ENCODE results near the gene DTNA. TPM values are rescaled to one million over a fixed set of nuclear protein-coding genes. Genes with fewer than 3 reads are reported as not detected.

The DTNA gene
- total and polyA plus RNA-seq, 4 donors: 90.4 to 190 (median 131) TPM

DNA sequence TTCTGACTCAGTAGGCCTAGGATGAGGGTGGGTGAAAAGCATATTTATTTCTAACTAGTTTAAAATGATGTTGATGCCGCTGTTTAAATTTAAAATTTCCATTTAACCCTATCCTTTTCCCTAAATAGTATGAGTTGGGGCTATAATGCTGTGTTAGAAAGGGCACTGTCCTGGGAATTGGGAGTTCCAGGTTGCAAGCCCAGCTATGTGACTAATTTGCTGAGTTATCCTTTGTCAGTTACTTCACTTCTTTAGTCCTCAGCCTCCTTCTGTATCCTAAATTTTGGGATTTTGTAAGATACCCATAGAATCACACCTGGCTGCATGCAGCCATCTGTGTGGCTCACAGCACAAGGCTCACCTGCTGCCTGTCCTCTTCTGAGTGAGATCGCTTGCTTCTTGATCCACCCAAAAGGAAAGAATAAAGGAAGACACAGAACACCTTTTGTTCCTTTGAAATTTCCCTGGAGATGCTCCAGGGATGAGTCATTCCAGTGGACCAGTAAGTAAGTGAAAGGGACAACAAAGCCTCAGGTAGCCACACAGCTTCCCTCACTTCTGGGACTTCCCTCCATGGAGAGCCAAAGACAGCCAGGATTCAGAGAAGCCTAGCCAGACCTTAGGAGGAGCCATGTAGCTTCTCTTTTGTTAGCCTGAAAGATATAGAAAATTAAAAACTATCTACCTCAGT, 97.2 kb downstream of the DTNA start:
- no peak for DNase-seq (ENCODE audit: low read depth in 4 of 6, low spot score in 6 of 6)
- peaks cover 5% of the 10 kb centered on the region for H3K4me1 ChIP-seq (ENCODE audit: control insufficient read depth, insufficient read depth, low read length)
- WGBS (ENCODE audit: insufficient coverage): 25% methylated on average over 1 of the region's 2 CpGs
- peaks cover 2% of the 10 kb centered on the region for H3K36me3 ChIP-seq (ENCODE audit: control insufficient read depth, insufficient read depth, low read length)
- no peaks in the 10 kb centered on the region for H3K27me3 ChIP-seq (ENCODE audit: control insufficient read depth, insufficient read depth, low read length)
- peak overlapping the region; percentile 2 for H3K27ac ChIP-seq (ENCODE audit: low read depth, low read length)
- H3K4me3 ChIP-seq (ENCODE audit: low read depth, low read length): no peak overlapping the region
- H3K9me3 ChIP-seq (ENCODE audit: control insufficient read depth, insufficient read depth, low read length): no peaks in the 10 kb centered on the region

DNA sequence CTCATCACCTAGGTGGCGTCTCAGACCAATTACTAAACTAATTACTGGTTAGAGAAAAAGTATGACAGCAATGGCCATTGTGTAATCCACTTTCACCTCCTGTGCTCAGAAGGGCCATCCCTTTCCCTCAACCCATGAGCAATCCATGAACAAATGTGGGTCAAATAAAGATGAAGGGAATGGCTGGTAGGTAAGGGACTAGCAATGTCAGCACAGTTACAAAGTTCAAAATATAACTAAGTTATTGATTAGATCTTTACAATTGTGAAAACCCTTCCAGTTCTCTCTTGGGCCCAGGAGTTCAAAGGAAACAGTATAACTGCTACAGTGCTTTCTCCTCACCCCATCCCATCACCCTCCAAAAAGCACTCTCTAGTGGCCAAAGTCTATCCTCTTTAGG, 98.3 kb downstream of the DTNA start:
- DNase-seq (ENCODE audit: low read depth in 4 of 6, low spot score in 6 of 6): no peak
- Histone ChIP-seq H3K27ac (ENCODE audit: low read depth, low read length) (no peak overlapping the region), H3K36me3 (ENCODE audit: control insufficient read depth, insufficient read depth, low read length) (peaks cover 6% of the 10 kb centered on the region), H3K27me3 (ENCODE audit: control insufficient read depth, insufficient read depth, low read length) (no peaks in the 10 kb centered on the region), H3K9me3 (ENCODE audit: control insufficient read depth, insufficient read depth, low read length) (no peaks in the 10 kb centered on the region), H3K4me3 (ENCODE audit: low read depth, low read length) (no peak overlapping the region), H3K4me1 (ENCODE audit: control insufficient read depth, insufficient read depth, low read length) (peaks cover 5% of the 10 kb centered on the region)
- WGBS (ENCODE audit: insufficient coverage): no CpG with 5 or more reads among the region's 1 CpG

DNA sequence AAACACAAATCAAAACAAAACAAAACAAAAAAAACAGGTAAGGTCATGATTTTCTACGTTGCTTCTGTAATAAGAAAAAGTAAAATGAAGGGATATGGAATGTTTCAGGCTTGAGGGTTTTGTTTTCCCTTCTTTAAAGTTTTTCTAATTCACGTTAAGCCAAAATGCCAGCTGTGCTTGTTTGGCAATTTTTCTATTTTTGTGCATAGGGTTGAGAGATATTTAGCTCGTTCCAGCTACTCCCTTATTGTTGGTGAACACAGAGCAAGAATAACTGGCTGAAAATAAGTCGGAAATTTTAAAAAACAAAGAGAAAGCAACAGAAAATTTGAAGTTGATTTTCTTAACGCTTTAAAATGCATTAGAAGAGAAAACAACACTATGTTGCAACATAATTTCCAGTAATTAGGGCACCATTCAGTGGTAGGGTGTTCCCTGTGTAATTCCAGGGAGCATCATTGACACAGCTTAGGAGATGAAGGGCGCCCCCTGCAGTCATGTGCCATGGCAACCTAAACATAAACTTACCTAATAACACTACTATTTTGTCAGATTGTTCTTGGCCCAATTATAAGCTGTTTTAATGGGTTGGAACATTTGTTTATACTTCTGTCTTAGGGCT, 99.5 kb downstream of the DTNA start:
- H3K4me1 ChIP-seq (ENCODE audit: control insufficient read depth, insufficient read depth, low read length): peaks cover 5% of the 10 kb centered on the region
- WGBS (ENCODE audit: insufficient coverage): no CpG with 5 or more reads among the region's 6 CpGs
- no peaks in the 10 kb centered on the region for H3K9me3 ChIP-seq (ENCODE audit: control insufficient read depth, insufficient read depth, low read length)
- H3K4me3 ChIP-seq (ENCODE audit: low read depth, low read length): no peak overlapping the region
- peaks cover 9% of the 10 kb centered on the region for H3K36me3 ChIP-seq (ENCODE audit: control insufficient read depth, insufficient read depth, low read length)
- H3K27me3 ChIP-seq (ENCODE audit: control insufficient read depth, insufficient read depth, low read length): no peaks in the 10 kb centered on the region
- peak in 1 of 6 donors; percentile 49 for DNase-seq (ENCODE audit: low read depth in 4 of 6, low spot score in 6 of 6)
- no peak overlapping the region for H3K27ac ChIP-seq (ENCODE audit: low read depth, low read length)

DNA sequence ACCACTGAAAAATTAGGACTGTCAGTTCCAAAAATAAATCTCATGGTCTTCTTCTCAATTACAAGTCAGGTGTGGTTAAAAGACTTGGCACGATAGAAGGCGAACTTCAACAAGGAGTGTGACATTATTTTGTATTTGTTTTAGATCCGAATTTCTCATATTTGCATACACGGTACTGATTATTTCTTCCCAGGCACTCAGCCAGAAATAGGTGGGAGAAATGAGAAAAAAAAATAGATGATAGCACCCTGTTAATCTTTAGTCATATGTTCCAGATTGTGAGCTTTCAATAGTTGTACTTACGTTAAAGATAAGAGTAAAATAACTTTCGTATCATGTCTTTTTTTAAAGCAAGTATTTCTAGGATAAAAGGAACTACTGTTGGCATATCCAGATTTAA, 106.1 kb downstream of the DTNA start:
- WGBS (ENCODE audit: insufficient coverage): 100% methylated on average over 2 of the region's 6 CpGs
- H3K4me3 ChIP-seq (ENCODE audit: low read depth, low read length): no peak overlapping the region
- H3K27ac ChIP-seq (ENCODE audit: low read depth, low read length): peak overlapping the region; percentile 44
- no peak for DNase-seq (ENCODE audit: low read depth in 4 of 6, low spot score in 6 of 6)
- no peaks in the 10 kb centered on the region for H3K9me3 ChIP-seq (ENCODE audit: control insufficient read depth, insufficient read depth, low read length)
- no peaks in the 10 kb centered on the region for H3K4me1 ChIP-seq (ENCODE audit: control insufficient read depth, insufficient read depth, low read length)
- peaks cover 9% of the 10 kb centered on the region for H3K36me3 ChIP-seq (ENCODE audit: control insufficient read depth, insufficient read depth, low read length)
- no peaks in the 10 kb centered on the region for H3K27me3 ChIP-seq (ENCODE audit: control insufficient read depth, insufficient read depth, low read length)

DNA sequence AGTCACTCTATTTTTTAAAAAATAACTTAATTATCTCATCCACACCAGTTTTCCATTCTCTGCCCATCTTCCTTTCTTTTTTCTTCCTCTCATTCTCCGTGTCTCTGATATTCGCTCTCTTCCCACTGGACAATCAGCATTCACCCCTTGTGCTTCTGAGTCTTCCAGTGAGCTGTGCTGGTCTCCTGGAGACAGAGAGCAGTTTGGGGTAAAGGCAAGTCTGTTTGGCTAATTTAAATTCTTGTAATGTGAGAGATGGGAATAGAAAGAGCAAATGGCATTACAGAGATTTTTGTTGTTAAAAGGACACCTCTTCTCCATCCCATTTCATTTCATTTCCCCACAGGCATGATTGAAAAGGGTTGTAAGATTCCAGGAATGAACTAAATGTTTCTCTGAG, 107.5 kb downstream of the DTNA start:
- peak in 5 of 6 donors; percentile 53 to 83 (median 67) for DNase-seq (ENCODE audit: low read depth in 4 of 6, low spot score in 6 of 6)
- no CpG with 5 or more reads among the region's 2 CpGs for WGBS (ENCODE audit: insufficient coverage)
- no peaks in the 10 kb centered on the region for H3K9me3 ChIP-seq (ENCODE audit: control insufficient read depth, insufficient read depth, low read length)
- H3K27ac ChIP-seq (ENCODE audit: low read depth, low read length): peak overlapping the region; percentile 93
- H3K4me3 ChIP-seq (ENCODE audit: low read depth, low read length): peak overlapping the region; percentile 11
- peaks cover 6% of the 10 kb centered on the region for H3K36me3 ChIP-seq (ENCODE audit: control insufficient read depth, insufficient read depth, low read length)
- no peaks in the 10 kb centered on the region for H3K27me3 ChIP-seq (ENCODE audit: control insufficient read depth, insufficient read depth, low read length)
- H3K4me1 ChIP-seq (ENCODE audit: control insufficient read depth, insufficient read depth, low read length): no peaks in the 10 kb centered on the region

DNA sequence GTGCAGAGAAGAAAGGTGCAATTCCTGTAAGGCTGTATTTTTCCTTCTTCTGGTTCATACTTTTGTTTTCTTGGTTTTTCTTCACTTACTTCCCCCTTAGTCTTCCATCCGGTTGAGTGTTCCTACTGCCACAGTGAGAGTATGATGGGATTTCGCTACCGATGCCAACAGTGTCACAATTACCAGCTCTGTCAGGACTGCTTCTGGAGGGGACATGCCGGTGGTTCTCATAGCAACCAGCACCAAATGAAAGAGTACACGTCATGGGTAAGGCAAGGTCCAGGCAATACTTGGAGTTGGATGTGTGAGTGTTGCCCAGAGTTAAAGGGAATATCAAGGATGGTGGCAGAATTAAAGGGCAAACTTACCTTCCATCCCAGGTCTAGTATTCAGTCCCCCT, 108.0 kb downstream of the DTNA start:
- H3K4me3 ChIP-seq (ENCODE audit: low read depth, low read length): peak overlapping the region; percentile 21

DNA sequence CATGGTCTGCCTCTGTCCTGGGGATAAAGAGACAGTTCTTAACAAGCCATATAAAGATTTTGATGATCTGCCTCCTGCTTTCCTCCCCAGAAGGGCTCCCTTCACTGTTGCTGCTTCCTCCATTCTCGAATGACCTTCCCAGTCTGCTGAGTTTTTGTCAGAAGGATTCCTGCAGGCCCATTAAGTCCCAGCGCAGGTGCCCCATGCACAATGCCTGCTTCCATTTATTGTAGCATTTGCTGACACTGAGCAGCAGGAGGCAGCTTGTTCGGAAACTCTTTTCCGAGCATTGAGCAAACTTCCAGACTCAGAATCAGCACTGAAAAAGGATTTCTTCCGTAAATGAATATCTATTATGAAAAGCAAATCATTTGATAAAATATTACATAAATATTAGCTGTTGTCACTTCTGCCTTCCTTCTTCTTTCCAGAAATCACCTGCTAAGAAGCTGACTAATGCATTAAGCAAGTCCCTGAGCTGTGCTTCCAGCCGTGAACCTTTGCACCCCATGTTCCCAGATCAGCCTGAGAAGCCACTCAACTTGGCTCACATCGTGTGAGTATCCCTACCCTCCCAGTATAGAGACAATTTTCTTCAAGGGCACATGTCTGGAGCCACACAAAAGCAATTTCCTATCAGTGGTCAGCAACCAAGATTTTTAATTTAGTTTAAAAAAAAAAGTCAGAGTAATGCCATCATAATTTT, 110.4 kb downstream of the DTNA start:
- H3K9me3 ChIP-seq (ENCODE audit: control insufficient read depth, insufficient read depth, low read length): no peaks in the 10 kb centered on the region
- DNase-seq (ENCODE audit: low read depth in 4 of 6, low spot score in 6 of 6): peak in 1 of 6 donors; percentile 45
- WGBS (ENCODE audit: insufficient coverage): 44% methylated on average over 3 of the region's 7 CpGs
- H3K4me1 ChIP-seq (ENCODE audit: control insufficient read depth, insufficient read depth, low read length): no peaks in the 10 kb centered on the region
- H3K27ac ChIP-seq (ENCODE audit: low read depth, low read length): peak overlapping the region; percentile 70
- peak overlapping the region; percentile 7 for H3K4me3 ChIP-seq (ENCODE audit: low read depth, low read length)
- no peaks in the 10 kb centered on the region for H3K27me3 ChIP-seq (ENCODE audit: control insufficient read depth, insufficient read depth, low read length)
- H3K36me3 ChIP-seq (ENCODE audit: control insufficient read depth, insufficient read depth, low read length): no peaks in the 10 kb centered on the region

More for the DNA sequence above, 108.0 kb downstream of the DTNA start:
- no peaks in the 10 kb centered on the region for H3K27me3 ChIP-seq (ENCODE audit: control insufficient read depth, insufficient read depth, low read length)
- WGBS (ENCODE audit: insufficient coverage): 42% methylated on average over 2 of the region's 5 CpGs
- H3K4me1 ChIP-seq (ENCODE audit: control insufficient read depth, insufficient read depth, low read length): no peaks in the 10 kb centered on the region
- H3K36me3 ChIP-seq (ENCODE audit: control insufficient read depth, insufficient read depth, low read length): peaks cover 6% of the 10 kb centered on the region
- peak; percentile 60 to 89 (median 70) for DNase-seq (ENCODE audit: low read depth in 4 of 6, low spot score in 6 of 6)
- peak overlapping the region; percentile 93 for H3K27ac ChIP-seq (ENCODE audit: low read depth, low read length)
- H3K9me3 ChIP-seq (ENCODE audit: control insufficient read depth, insufficient read depth, low read length): no peaks in the 10 kb centered on the region

DNA sequence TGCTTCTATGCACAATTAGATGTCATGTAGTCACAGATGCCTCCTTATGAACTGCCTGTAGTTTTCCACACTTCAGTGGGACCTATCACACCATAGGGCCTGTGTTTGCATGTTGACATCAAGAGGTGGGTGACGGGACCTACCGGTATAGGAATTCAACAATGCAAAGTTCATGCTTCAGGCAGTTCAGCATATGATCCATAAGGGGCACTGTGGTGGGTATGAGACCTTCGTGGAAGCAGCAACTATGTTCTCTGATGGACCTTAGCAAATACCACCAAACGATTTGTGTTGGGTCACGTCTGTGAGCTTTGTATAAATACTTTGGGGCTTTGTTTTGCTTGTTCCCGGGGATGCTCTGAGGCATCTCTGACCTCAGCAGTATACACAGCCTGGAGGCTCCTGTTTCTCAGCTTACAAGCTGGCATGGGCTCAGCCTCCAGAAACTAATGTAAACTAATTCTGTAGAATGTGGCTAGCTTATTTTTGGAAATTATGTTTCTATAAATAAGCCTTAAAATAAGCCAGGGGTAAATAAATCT, 111.6 kb downstream of the DTNA start:
- no peaks in the 10 kb centered on the region for H3K36me3 ChIP-seq (ENCODE audit: control insufficient read depth, insufficient read depth, low read length)
- 49% methylated on average over 5 of the region's 6 CpGs for WGBS (ENCODE audit: insufficient coverage)
- H3K27ac ChIP-seq (ENCODE audit: low read depth, low read length): peak overlapping the region; percentile 44
- no peaks in the 10 kb centered on the region for H3K27me3 ChIP-seq (ENCODE audit: control insufficient read depth, insufficient read depth, low read length)
- H3K4me3 ChIP-seq (ENCODE audit: low read depth, low read length): no peak overlapping the region
- H3K9me3 ChIP-seq (ENCODE audit: control insufficient read depth, insufficient read depth, low read length): no peaks in the 10 kb centered on the region
- no peaks in the 10 kb centered on the region for H3K4me1 ChIP-seq (ENCODE audit: control insufficient read depth, insufficient read depth, low read length)
- DNase-seq (ENCODE audit: low read depth in 4 of 6, low spot score in 6 of 6): no peak

DNA sequence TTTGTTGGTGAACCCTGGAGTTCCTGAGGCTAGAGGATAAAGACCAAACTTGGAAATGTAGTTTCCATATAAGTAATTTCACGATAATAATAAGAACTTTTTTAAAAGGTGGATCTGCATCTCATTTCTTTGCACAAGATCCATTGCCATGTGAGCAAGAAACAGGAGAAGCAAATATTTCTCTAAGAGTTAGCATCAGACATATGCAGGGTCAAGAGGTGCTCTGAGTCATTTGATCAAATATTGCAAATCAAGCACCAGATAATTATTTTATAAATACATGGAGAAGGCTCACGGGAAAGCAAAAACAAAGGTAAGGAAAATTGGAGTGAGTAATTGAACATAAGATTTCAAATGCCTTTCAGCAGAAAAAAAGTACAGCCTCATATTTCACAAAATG, 118.0 kb downstream of the DTNA start:
- no peaks in the 10 kb centered on the region for H3K36me3 ChIP-seq (ENCODE audit: control insufficient read depth, insufficient read depth, low read length)

More for the DNA sequence above, 118.0 kb downstream of the DTNA start:
- Histone ChIP-seq H3K9me3 (ENCODE audit: control insufficient read depth, insufficient read depth, low read length) (no peaks in the 10 kb centered on the region), H3K4me1 (ENCODE audit: control insufficient read depth, insufficient read depth, low read length) (no peaks in the 10 kb centered on the region), H3K4me3 (ENCODE audit: low read depth, low read length) (no peak overlapping the region), H3K27ac (ENCODE audit: low read depth, low read length) (no peak overlapping the region), H3K27me3 (ENCODE audit: control insufficient read depth, insufficient read depth, low read length) (no peaks in the 10 kb centered on the region)
- no peak for DNase-seq (ENCODE audit: low read depth in 4 of 6, low spot score in 6 of 6)
- no CpG with 5 or more reads among the region's 2 CpGs for WGBS (ENCODE audit: insufficient coverage)

All from spinal cord (tissue), 10 donors.